ENCODE measurements around the gene OLFML1. TPM values are rescaled to one million over a fixed set of nuclear protein-coding genes. Genes with fewer than 3 reads are reported as not detected.

Gene OLFML1
- total RNA-seq, 1 experiment from 2014 or later: not detected

- Histone ChIP-seq H2BK15ac (ENCODE audit: low read depth, low read length) (no peak overlapping the region), H3K4me2 (ENCODE audit: insufficient read depth, insufficient read length, low read length) (no peak overlapping the region), H3K56ac (ENCODE audit: insufficient read length, low read depth, low read length) (no peak overlapping the region), H2AK5ac (ENCODE audit: insufficient read length, low read length) (no peak overlapping the region), H3K4me1 (ENCODE audit: insufficient read depth, low read length) (peaks cover 7% of the 10 kb centered on the region; the same call in 1 of the 2 replicates), H3K79me1 (ENCODE audit: insufficient read depth, low read depth, low read length, poor library complexity, severe bottlenecking) (no peaks in the 10 kb centered on the region), H3K79me2 (ENCODE audit: insufficient read depth, low read length) (no peaks in the 10 kb centered on the region), H3K23me2 (ENCODE audit: insufficient read length, low read depth, low read length, poor library complexity, severe bottlenecking) (no peaks in the 10 kb centered on the region), H3K9me3 (ENCODE audit: control insufficient read depth, low read depth, low read length) (no peaks in the 10 kb centered on the region), H2BK120ac (ENCODE audit: low read depth, low read length, poor library complexity, severe bottlenecking) (no peak overlapping the region), H2AFZ (ENCODE audit: low read length) (no peak overlapping the region), H3K27ac (ENCODE audit: insufficient read length, low read depth, low read length) (no peak overlapping the region), H4K91ac (ENCODE audit: insufficient read length, low read depth, low read length) (no peak overlapping the region), H4K8ac (replicated peaks; ENCODE audit: insufficient read length, low read depth, low read length) (no peak overlapping the region), H4K5ac (ENCODE audit: insufficient read length, low read depth, low read length) (no peak overlapping the region), H2BK5ac (ENCODE audit: insufficient read length, low read length) (no peak overlapping the region), H2BK12ac (ENCODE audit: insufficient read length, low read depth, low read length) (no peak overlapping the region), H3T11ph (ENCODE audit: low read length) (no peak overlapping the region), H3K23ac (ENCODE audit: insufficient read length, low read depth, low read length) (no peak overlapping the region), H3K4ac (ENCODE audit: low read depth, low read length) (no peak overlapping the region), H2BK20ac (ENCODE audit: low read depth, low read length, poor library complexity, severe bottlenecking) (no peak overlapping the region), H3K18ac (ENCODE audit: insufficient read length, low read depth, low read length) (no peak overlapping the region), H3K9ac (ENCODE audit: extremely low read depth, insufficient read length, low read length) (no peak overlapping the region), H4K20me1 (ENCODE audit: control insufficient read depth, insufficient read depth, insufficient read length) (no peaks in the 10 kb centered on the region), H3K27me3 (ENCODE audit: insufficient read depth, low read length) (no peaks in the 10 kb centered on the region), H3K14ac (ENCODE audit: insufficient read depth, low read length) (no peak overlapping the region)
- H3K27me3 Mint-ChIP-seq (ENCODE audit: low read depth): no peaks in the 10 kb centered on the region; the same call in 1 of the 2 replicates
- H3K27ac Mint-ChIP-seq: peak overlapping the region in 1 of 3 experiments; percentile 27; a peak in 1 of 7 replicates
- no peak overlapping the region for H3K4me3 Mint-ChIP-seq
- H3K9me3 Mint-ChIP-seq: no peaks in the 10 kb centered on the region
- peaks cover 32 to 35% of the 10 kb centered on the region in 2 experiments for H3K4me1 Mint-ChIP-seq
- H3K36me3 Mint-ChIP-seq (ENCODE audit: insufficient read depth in 1 of 3, low read depth in 3 of 3): no peaks in the 10 kb centered on the region; a peak in 1 of 7 replicates
- peak; percentile 86 for TF ChIP-seq CTCF (conservative IDR thresholded peaks at IDR 0.05)
- no CpG with 5 or more reads among the region's 7 CpGs for WGBS (ENCODE audit: extremely low coverage, insufficient read length, low lambda C conversion rate)
- DNase-seq: peak; percentile 89
Observed at GRCh38 chr11:7548659-7549274, 63.5 kb downstream of the OLFML1 start.
